HEK293T (cell line): ENCODE measurements around the gene IL11.

Experiments used
- CTCF ChIA-PET: fragments of 350-600 bp; formaldehyde crosslinking; extraction: SDS; loops from one replicate; lab custom pipeline; 2021; ENCODE audit warnings: antibody characterized with exemption, inconsistent platforms; lab: Yijun Ruan, JAX
- POLR2A ChIA-PET: fragments of 350-600 bp; formaldehyde crosslinking; extraction: SDS; loops from one replicate; lab custom pipeline; 2020; ENCODE audit warnings: antibody characterized with exemption, inconsistent platforms; lab: Yijun Ruan, JAX
- DNase-seq: peaks from one replicate; pipeline ENCODE4 v3.0.0; 2012; ENCODE audit warnings: mixed read lengths; ENCODE audit errors: extremely low spot score
- ARNT ChIP-seq: fragments of 450-650 bp; IDR thresholded peaks from 2 replicates; pipeline ENCODE4 v1.6.1; 2017; ENCODE audit warnings: mild to moderate bottlenecking
- BHLHE40 ChIP-seq: fragments of 450-650 bp; IDR thresholded peaks from 2 replicates; pipeline ENCODE4 v1.6.1; 2016; ENCODE audit warnings: mild to moderate bottlenecking, moderate library complexity, borderline replicate concordance
- CTBP1 ChIP-seq: fragments of 450-650 bp; IDR thresholded peaks from 2 replicates; pipeline ENCODE4 v1.6.1; 2016; ENCODE audit warnings: borderline replicate concordance
- ELF4 ChIP-seq: fragments of 450-650 bp; IDR thresholded peaks from 2 replicates; pipeline ENCODE4 v1.6.1; 2017; ENCODE audit warnings: antibody characterized with exemption
- FOXA1 ChIP-seq: fragments of 450-650 bp; IDR thresholded peaks from 2 replicates; pipeline ENCODE4 v1.6.1; 2016; ENCODE audit warnings: mild to moderate bottlenecking
- FOXK2 ChIP-seq: fragments of 450-650 bp; IDR thresholded peaks from 2 replicates; pipeline ENCODE4 v1.6.1; 2016; ENCODE audit warnings: mild to moderate bottlenecking
- FOXM1 ChIP-seq: fragments of 450-650 bp; IDR thresholded peaks from 2 replicates; pipeline ENCODE4 v1.6.1; 2017; ENCODE audit warnings: mild to moderate bottlenecking, borderline replicate concordance
- HDGF ChIP-seq: fragments of 450-650 bp; IDR thresholded peaks from 2 replicates; pipeline ENCODE4 v1.6.1; 2017; ENCODE audit warnings: antibody characterized with exemption, borderline replicate concordance
- L3MBTL2 ChIP-seq: fragments of 450-650 bp; conservative IDR thresholded peaks from 2 replicates; pipeline ENCODE4 v1.6.1; 2016; ENCODE audit warnings: mild to moderate bottlenecking
- LEF1 ChIP-seq: fragments of 450-650 bp; IDR thresholded peaks from 2 replicates; pipeline ENCODE4 v1.6.1; 2017; ENCODE audit warnings: mild to moderate bottlenecking, borderline replicate concordance
- NFRKB ChIP-seq: fragments of 450-650 bp; IDR thresholded peaks from 2 replicates; pipeline ENCODE4 v1.6.1; 2016; ENCODE audit warnings: mild to moderate bottlenecking, moderate library complexity
- PKNOX1 ChIP-seq: fragments of 450-650 bp; IDR thresholded peaks from 2 replicates; pipeline ENCODE4 v1.6.1; 2016
- SP1 ChIP-seq: fragments of 450-650 bp; IDR thresholded peaks from 2 replicates; pipeline ENCODE4 v1.6.1; 2017
- SUZ12 ChIP-seq: fragments of 450-650 bp; IDR thresholded peaks from 2 replicates; pipeline ENCODE4 v1.6.1; 2016; ENCODE audit warnings: mild to moderate bottlenecking
- ZNF384 ChIP-seq: fragments of 450-650 bp; IDR thresholded peaks from 2 replicates; pipeline ENCODE4 v1.6.1; 2016

IL11 gene

GRCh38 chr19:55366790-55367189 is 3.5 kb downstream of the IL11 start:
- CTCF ChIA-PET = no interaction called here
- DNase-seq = no peak
- TF ChIP-seq CTBP1 = no peak
- POLR2A ChIA-PET = interaction anchor here (0.9 kb wide), 1 partner anchor 27 kb away, joined by 3 read pairs; the partner anchor contains the start of gene KMT5C

GRCh38 chr19:55365964-55366363 is 4.3 kb downstream of the IL11 start:
- no peak for TF ChIP-seq ARNT
- TF ChIP-seq FOXK2 = no peak
- no peak for TF ChIP-seq FOXA1
- TF ChIP-seq ELF4 = no peak
- no peak for TF ChIP-seq CTBP1
- no peak for TF ChIP-seq HDGF
- no peak for TF ChIP-seq NFRKB
- TF ChIP-seq LEF1 = no peak
- ChIA-PET CTCF (no interaction called here), POLR2A (interaction anchor here (0.9 kb wide), 1 partner anchor 26 kb away, joined by 3 read pairs; the partner anchor contains the start of gene KMT5C)
- DNase-seq = no peak

- CTCF ChIA-PET = no interaction called here
Observed at GRCh38 chr19:55365245-55365644, 5.0 kb downstream of the IL11 start.

GRCh38 chr19:55362990-55363716 is 7.1 kb downstream of the IL11 start, which contains the start of gene GARIN5B:
TSS of gene GARIN5B (minus strand) at chr19:55363260. CDS start at chr19:55363066, 194 bp downstream.
- ChIA-PET POLR2A (interaction anchor here (1.0 to 1.1 kb wide), 2 partner anchors 13 to 40 kb away, joined by 3 read pairs; no protein-coding TSS in a partner anchor), CTCF (no interaction called here)
- TF ChIP-seq BHLHE40 (no peak), L3MBTL2 (no peak), ARNT (no peak), FOXM1 (no peak), ELF4 (no peak), FOXK2 (no peak), ZNF384 (no peak), HDGF (no peak), SUZ12 (no peak), SP1 (no peak), PKNOX1 (no peak)
- DNase-seq = no peak

More at GRCh38 chr19:55365245-55365644, 5.0 kb downstream of the IL11 start:
- TF ChIP-seq CTBP1 (no peak), HDGF (no peak), ELF4 (no peak), SP1 (no peak), L3MBTL2 (no peak), BHLHE40 (no peak)
- POLR2A ChIA-PET = no interaction called here
- no peak for DNase-seq

GRCh38 chr19:55362174-55362989 is 7.9 kb downstream of the IL11 start:
- ChIA-PET CTCF (no interaction called here), POLR2A (interaction anchor here (1.0 to 1.3 kb wide), 2 partner anchors 12 to 45 kb away, joined by 3 read pairs; partner anchors contain the start of gene UBE2S)
- no peak for DNase-seq
- TF ChIP-seq ARNT (no peak), ZNF384 (no peak), SUZ12 (no peak), LEF1 (no peak), FOXK2 (no peak), PKNOX1 (no peak), FOXM1 (no peak), BHLHE40 (no peak), NFRKB (no peak), SP1 (no peak), ELF4 (no peak), CTBP1 (no peak), FOXA1 (no peak)

- CTCF ChIA-PET = no interaction called here
- DNase-seq = no peak
- POLR2A ChIA-PET = interaction anchor here (1.2 kb wide), 1 partner anchor 22 kb away, joined by 4 read pairs; no protein-coding TSS in a partner anchor
- no peak for TF ChIP-seq BHLHE40
- no peak for TF ChIP-seq LEF1
- no peak for TF ChIP-seq FOXA1
- no peak for TF ChIP-seq FOXK2
- TF ChIP-seq CTBP1 = no peak
Observed at GRCh38 chr19:55360902-55361301, 9.4 kb downstream of the IL11 start.
